CD4-positive, CD25-positive, alpha-beta regulatory T cell (primary cell): ENCODE data around the gene DRICH1. TPM values are rescaled to one million over a fixed set of nuclear protein-coding genes. Genes with fewer than 3 reads are reported as not detected.
A peak's percentile ranks its signal among the peaks of the same experiment; 100 is the strongest.
"Not testable (repeated sequence)": the region's sequence is repeated elsewhere in the genome, so short reads cannot be mapped to it uniquely, and the experiment has no call there.

ENCODE experiments used
- ATAC-seq, 2 donors: fragments of 150-1000 bp; cut with Tn5 transposase; one replicate each; pipeline ENCODE4 v1.10.0; 2021; ENCODE audit warnings: low read depth in 2 of 2, moderate number of reproducible peaks in 2 of 2, moderate library complexity in 1 of 2
- DNase-seq, 3 donors: peaks; one replicate each; pipeline versions ENCODE4 v3.0.0 to v3.0.0-alpha.2; 2012 to 2022; ENCODE audit warnings: mixed read lengths in 1 of 3
- H3K27ac ChIP-seq: one replicate; pipeline ENCODE4 v1.7.0; 2013; ENCODE audit warnings: mild to moderate bottlenecking, low read length; ENCODE audit not compliant: insufficient read depth, poor library complexity, severe bottlenecking
- H3K27me3 ChIP-seq: one replicate; pipeline ENCODE4 v1.7.0; 2013; ENCODE audit warnings: low read length; ENCODE audit not compliant: control insufficient read depth, insufficient read depth
- H3K36me3 ChIP-seq: one replicate; pipeline ENCODE4 v1.7.0; 2013; ENCODE audit warnings: mild to moderate bottlenecking, low read length, moderate library complexity; ENCODE audit not compliant: control insufficient read depth, insufficient read depth
- H3K4me1 ChIP-seq: 2 replicates; pipeline ENCODE4 v1.7.0; 2013; ENCODE audit warnings: mild to moderate bottlenecking, low read length; ENCODE audit not compliant: insufficient read depth, control insufficient read depth, poor library complexity, severe bottlenecking
- H3K4me3 ChIP-seq: one replicate; pipeline ENCODE4 v1.7.0; 2013; ENCODE audit warnings: low read depth, mild to moderate bottlenecking, low read length, moderate library complexity
- H3K9me3 ChIP-seq, 2 experiments: 1 replicate in 1 of 2; 2 replicates in 1 of 2; pipeline ENCODE4 v1.7.0; 2013; ENCODE audit warnings: low read length in 2 of 2, mild to moderate bottlenecking in 1 of 2, moderate library complexity in 1 of 2; ENCODE audit not compliant: control insufficient read depth in 2 of 2
- H3K27ac Mint-ChIP-seq, 3 donors: one replicate each; pipeline ENCODE4 v1.8.0; 2020 to 2022; ENCODE audit warnings: mild to moderate bottlenecking in 3 of 3, mixed read lengths in 3 of 3, moderate library complexity in 2 of 3
- H3K27me3 Mint-ChIP-seq: one replicate; pipeline ENCODE4 v1.8.0; 2022; ENCODE audit warnings: mild to moderate bottlenecking, mixed read lengths
- H3K36me3 Mint-ChIP-seq: one replicate; pipeline ENCODE4 v1.8.0; 2020; ENCODE audit warnings: mixed read lengths
- H3K4me1 Mint-ChIP-seq, 4 donors: one replicate each; pipeline ENCODE4 v1.8.0; 2020 to 2022; ENCODE audit warnings: mixed read lengths in 4 of 4, mild to moderate bottlenecking in 1 of 4
- H3K4me3 Mint-ChIP-seq, 4 donors: one replicate each; pipeline ENCODE4 v1.8.0; 2020 to 2022; ENCODE audit warnings: mild to moderate bottlenecking in 4 of 4, mixed read lengths in 4 of 4, moderate library complexity in 3 of 4
- H3K9me3 Mint-ChIP-seq, 7 donors: one replicate each; pipeline ENCODE4 v1.8.0; 2020 to 2022; ENCODE audit warnings: mixed read lengths in 7 of 7, mild to moderate bottlenecking in 3 of 7, moderate library complexity in 2 of 7
- polyA plus RNA-seq, 4 donors: library from polyadenylated mRNA; unstranded; fragments of 300-500 nt; fragmentation: Illumina TruSeq; gene quantifications; one replicate each; pipeline ENCODE4 v1.2.3, GENCODE V29; 2021
- total RNA-seq: library from RNA; stranded (reverse); gene quantifications from one replicate; pipeline ENCODE4 v1.2.3, GENCODE V29; 2022

The DRICH1 gene
- total and polyA plus RNA-seq, 5 donors from 2014 or later = 0.56 TPM; not detected in 4

- no peaks in the 10 kb centered on the region for H3K9me3 ChIP-seq
- ATAC-seq (no peak), DNase-seq (no peak)
- Mint-ChIP-seq H3K4me3 (no peak overlapping the region), H3K36me3 (peaks cover 16% of the 10 kb centered on the region), H3K4me1 (peaks cover 0 to 8% (median 0%) of the 10 kb centered on the region in 4 donors), H3K27ac (peak overlapping the region in 1 of 3 donors; percentile 11), H3K27me3 (no peaks in the 10 kb centered on the region), H3K9me3 (peaks cover 0 to 2% (median 0%) of the 10 kb centered on the region in 7 donors)
- H3K4me3 ChIP-seq = no peak overlapping the region
- no peaks in the 10 kb centered on the region for H3K27me3 ChIP-seq
- no peaks in the 10 kb centered on the region for H3K36me3 ChIP-seq
- H3K27ac ChIP-seq = no peak overlapping the region
- no peaks in the 10 kb centered on the region for H3K4me1 ChIP-seq
These were observed 6.5 kb upstream of the DRICH1 start for GRCh38 chr22:23638611-23639010.

GRCh38 chr22:23635291-23635690 lies 3.2 kb upstream of the DRICH1 start:
- not testable (repeated sequence) for ATAC-seq, H3K36me3 ChIP-seq, H3K4me1 ChIP-seq, H3K4me3 ChIP-seq, H3K27me3 Mint-ChIP-seq, H3K27ac ChIP-seq, H3K4me1 Mint-ChIP-seq, H3K9me3 ChIP-seq, H3K27ac Mint-ChIP-seq, DNase-seq, H3K4me3 Mint-ChIP-seq, H3K27me3 ChIP-seq, H3K9me3 Mint-ChIP-seq
- peaks cover 16% of the 10 kb centered on the region for H3K36me3 Mint-ChIP-seq

GRCh38 chr22:23628056-23628743 lies 3.9 kb downstream of the DRICH1 start:
- ATAC-seq, H3K9me3 Mint-ChIP-seq, H3K36me3 ChIP-seq, H3K4me1 Mint-ChIP-seq, H3K4me1 ChIP-seq, H3K9me3 ChIP-seq, DNase-seq, H3K27me3 Mint-ChIP-seq, H3K36me3 Mint-ChIP-seq, H3K27ac ChIP-seq, H3K4me3 ChIP-seq, H3K4me3 Mint-ChIP-seq, H3K27me3 ChIP-seq: not testable (repeated sequence)
- peak overlapping the region in 1 of 3 donors; percentile 55 for H3K27ac Mint-ChIP-seq

- H3K27ac Mint-ChIP-seq = peak overlapping the region in 1 of 3 donors; percentile 55
These were observed 4.6 kb downstream of the DRICH1 start for GRCh38 chr22:23627401-23628055.

GRCh38 chr22:23626286-23626975 lies 5.7 kb downstream of the DRICH1 start:
- Mint-ChIP-seq H3K36me3 (peaks cover 15% of the 10 kb centered on the region), H3K27ac (no peak overlapping the region), H3K4me3 (no peak overlapping the region), H3K27me3 (no peaks in the 10 kb centered on the region), H3K4me1 (peaks cover 0 to 2% (median 0%) of the 10 kb centered on the region in 4 donors), H3K9me3 (no peaks in the 10 kb centered on the region)
- ATAC-seq (no peak), DNase-seq (no peak)
- H3K4me3 ChIP-seq = no peak overlapping the region
- H3K27ac ChIP-seq = no peak overlapping the region
- H3K27me3 ChIP-seq = no peaks in the 10 kb centered on the region
- no peaks in the 10 kb centered on the region for H3K36me3 ChIP-seq
- no peaks in the 10 kb centered on the region for H3K9me3 ChIP-seq
- no peaks in the 10 kb centered on the region for H3K4me1 ChIP-seq

More at GRCh38 chr22:23627401-23628055, 4.6 kb downstream of the DRICH1 start:
- H3K27me3 Mint-ChIP-seq, H3K4me1 ChIP-seq, H3K4me3 ChIP-seq, H3K9me3 ChIP-seq, H3K9me3 Mint-ChIP-seq, H3K36me3 Mint-ChIP-seq, H3K36me3 ChIP-seq, H3K4me3 Mint-ChIP-seq, H3K27ac ChIP-seq, H3K4me1 Mint-ChIP-seq, H3K27me3 ChIP-seq: not testable (repeated sequence)
- DNase-seq (peak; percentile 21 to 56 (median 55)), ATAC-seq (peak; percentile 28 to 69)

GRCh38 chr22:23622634-23623033 lies 9.5 kb downstream of the DRICH1 start:
- no peak overlapping the region for H3K4me3 Mint-ChIP-seq
- H3K9me3 ChIP-seq = no peaks in the 10 kb centered on the region
- no peak overlapping the region for H3K27ac ChIP-seq
- H3K27me3 ChIP-seq = no peaks in the 10 kb centered on the region
- no peaks in the 10 kb centered on the region for H3K36me3 ChIP-seq
- H3K4me3 ChIP-seq = no peak overlapping the region
- H3K27me3 Mint-ChIP-seq = no peaks in the 10 kb centered on the region
- H3K4me1 ChIP-seq = no peaks in the 10 kb centered on the region
- peaks cover 0 to 2% (median 0%) of the 10 kb centered on the region in 4 donors for H3K4me1 Mint-ChIP-seq
- no peak overlapping the region for H3K27ac Mint-ChIP-seq
- ATAC-seq (no peak), DNase-seq (no peak)
- no peaks in the 10 kb centered on the region for H3K9me3 Mint-ChIP-seq
- H3K36me3 Mint-ChIP-seq = peaks cover 26% of the 10 kb centered on the region

- H3K36me3 ChIP-seq, H3K9me3 Mint-ChIP-seq, H3K9me3 ChIP-seq, ATAC-seq, H3K4me1 Mint-ChIP-seq, H3K4me3 Mint-ChIP-seq, H3K27ac Mint-ChIP-seq, H3K4me3 ChIP-seq, H3K27me3 Mint-ChIP-seq, H3K27me3 ChIP-seq, H3K4me1 ChIP-seq, H3K27ac ChIP-seq, DNase-seq: not testable (repeated sequence)
- H3K36me3 Mint-ChIP-seq = peaks cover 33% of the 10 kb centered on the region
These were observed 10.2 kb downstream of the DRICH1 start for GRCh38 chr22:23621916-23622315.
